Measurements from ENCODE around the gene CLSTN3.
"Not testable (repeated sequence)": the region's sequence is repeated elsewhere in the genome, so short reads cannot be mapped to it uniquely, and the experiment has no call there.

CLSTN3 gene

GRCh38 chr12:7103837-7104584 lies 26.2 kb upstream of the CLSTN3 start:
- DNase-seq (ENCODE audit: low read depth in 1 of 2, low spot score in 1 of 2), result no peak

- no peak for DNase-seq (ENCODE audit: low read depth in 1 of 2, low spot score in 1 of 2)
These were observed 24.1 kb upstream of the CLSTN3 start for GRCh38 chr12:7106082-7106481.

- not testable (repeated sequence) for DNase-seq (ENCODE audit: low read depth in 1 of 2, low spot score in 1 of 2)
These were observed 23.0 kb upstream of the CLSTN3 start for GRCh38 chr12:7107181-7107580.

- DNase-seq (ENCODE audit: low read depth in 1 of 2, low spot score in 1 of 2), result no peak
These were observed 22.6 kb upstream of the CLSTN3 start for GRCh38 chr12:7107636-7108002.

- peak; percentile 54 to 56 for DNase-seq (ENCODE audit: low read depth in 1 of 2, low spot score in 1 of 2)
These were observed 22.0 kb upstream of the CLSTN3 start for GRCh38 chr12:7108003-7108795.

GRCh38 chr12:7108796-7109571 lies 21.2 kb upstream of the CLSTN3 start, which contains the start of gene C1RL:
TSS of gene C1RL (minus strand) at chr12:7109214. CDS start at chr12:7109180, 34 bp downstream.
- peak; percentile 71 to 73 for DNase-seq (ENCODE audit: low read depth in 1 of 2, low spot score in 1 of 2)

GRCh38 chr12:7109572-7109920 lies 20.6 kb upstream of the CLSTN3 start:
- no peak for DNase-seq (ENCODE audit: low read depth in 1 of 2, low spot score in 1 of 2)

- no peak for DNase-seq (ENCODE audit: low read depth in 1 of 2, low spot score in 1 of 2)
These were observed 19.5 kb upstream of the CLSTN3 start for GRCh38 chr12:7110661-7111060.

DNA sequence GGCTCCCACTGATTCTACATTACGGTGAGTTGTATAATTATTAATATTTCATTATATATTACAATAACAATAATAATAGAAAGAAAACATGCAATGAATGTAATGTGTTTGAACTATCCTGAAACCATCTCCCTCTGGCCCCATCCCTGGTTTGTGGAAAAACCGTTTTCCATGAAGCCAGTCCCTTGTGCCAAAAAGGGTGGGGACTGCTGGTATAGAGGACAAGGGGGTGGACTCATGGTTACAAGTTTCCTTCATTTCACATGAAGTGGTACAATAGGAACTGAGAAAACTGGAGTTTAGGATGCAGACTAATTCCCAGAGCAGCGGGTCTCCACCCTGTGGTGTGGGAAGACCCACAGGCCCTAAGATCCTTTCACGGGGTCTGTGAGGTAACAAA lies 18.1 kb upstream of the CLSTN3 start:
- no peak for DNase-seq (ENCODE audit: low read depth in 1 of 2, low spot score in 1 of 2)

GRCh38 chr12:7113389-7113871 lies 16.7 kb upstream of the CLSTN3 start:
- no peak for DNase-seq (ENCODE audit: low read depth in 1 of 2, low spot score in 1 of 2)

DNA sequence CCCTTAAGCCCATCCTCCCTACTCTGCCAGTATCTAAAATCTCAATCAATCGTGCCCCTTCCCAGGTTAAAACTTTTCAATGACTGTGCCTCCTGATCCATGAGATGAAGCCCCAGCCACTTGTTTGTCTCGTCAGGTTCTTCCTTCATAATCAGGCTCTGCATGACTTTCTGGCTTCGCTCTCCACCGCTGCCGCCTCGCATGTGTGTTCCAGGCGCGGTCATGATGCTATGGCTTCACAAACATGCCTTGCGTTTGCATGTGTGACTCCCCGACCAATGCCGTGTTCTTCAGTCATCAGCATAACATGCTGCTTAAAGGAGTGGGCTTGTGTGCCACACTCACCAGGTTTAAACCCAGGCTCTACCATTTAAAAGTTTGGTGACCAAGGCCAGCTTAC lies 16.2 kb upstream of the CLSTN3 start:
- DNase-seq (ENCODE audit: low read depth in 1 of 2, low spot score in 1 of 2), result no peak

- DNase-seq (ENCODE audit: low read depth in 1 of 2, low spot score in 1 of 2), result no peak
These were observed 15.3 kb upstream of the CLSTN3 start for GRCh38 chr12:7114851-7115250.

DNA sequence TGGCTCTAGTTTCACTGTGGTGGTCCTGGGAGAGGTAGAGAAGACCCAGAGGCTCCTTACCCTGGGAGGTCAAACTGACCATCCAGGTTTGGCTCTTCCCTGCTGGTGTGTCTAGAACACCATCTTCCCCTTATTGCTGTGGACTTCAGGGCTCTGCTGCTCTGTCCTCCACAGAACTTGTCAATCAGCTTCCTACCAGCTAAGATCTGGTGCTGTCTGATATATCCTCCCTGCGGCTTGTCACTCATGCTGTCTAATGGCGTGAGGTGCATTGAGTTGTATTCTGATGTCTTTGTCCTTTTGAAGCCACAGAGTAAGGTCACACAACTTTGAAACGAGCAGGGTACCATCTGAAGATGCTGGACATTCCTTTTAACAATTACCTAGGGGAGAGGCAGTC lies 14.0 kb upstream of the CLSTN3 start:
- DNase-seq (ENCODE audit: low read depth in 1 of 2, low spot score in 1 of 2), result no peak

- no peak for DNase-seq (ENCODE audit: low read depth in 1 of 2, low spot score in 1 of 2)
These were observed 13.3 kb upstream of the CLSTN3 start for GRCh38 chr12:7116916-7117315.

DNA sequence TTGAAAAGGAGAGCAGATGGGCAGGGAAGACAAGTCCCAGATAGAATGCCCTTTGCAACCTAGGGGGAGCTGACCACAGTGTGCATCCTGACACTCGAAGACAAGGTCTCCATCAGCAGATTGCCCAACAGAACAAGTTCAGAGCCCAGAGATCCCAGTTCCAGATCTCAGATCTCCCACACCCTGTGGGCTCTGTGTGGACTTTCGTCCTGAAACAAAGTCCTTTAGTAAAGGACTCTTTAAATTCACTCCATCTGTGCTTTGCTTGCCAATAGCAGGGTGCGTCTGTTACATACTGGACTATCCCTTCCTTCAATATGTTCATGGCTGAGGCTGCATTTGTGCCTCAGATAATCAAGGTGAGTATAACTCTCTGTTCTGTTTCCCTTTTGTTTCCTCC lies 12.5 kb upstream of the CLSTN3 start:
- no peak for DNase-seq (ENCODE audit: low read depth in 1 of 2, low spot score in 1 of 2)

GRCh38 chr12:7118881-7119280 lies 11.3 kb upstream of the CLSTN3 start:
- DNase-seq (ENCODE audit: low read depth in 1 of 2, low spot score in 1 of 2), result no peak

DNA sequence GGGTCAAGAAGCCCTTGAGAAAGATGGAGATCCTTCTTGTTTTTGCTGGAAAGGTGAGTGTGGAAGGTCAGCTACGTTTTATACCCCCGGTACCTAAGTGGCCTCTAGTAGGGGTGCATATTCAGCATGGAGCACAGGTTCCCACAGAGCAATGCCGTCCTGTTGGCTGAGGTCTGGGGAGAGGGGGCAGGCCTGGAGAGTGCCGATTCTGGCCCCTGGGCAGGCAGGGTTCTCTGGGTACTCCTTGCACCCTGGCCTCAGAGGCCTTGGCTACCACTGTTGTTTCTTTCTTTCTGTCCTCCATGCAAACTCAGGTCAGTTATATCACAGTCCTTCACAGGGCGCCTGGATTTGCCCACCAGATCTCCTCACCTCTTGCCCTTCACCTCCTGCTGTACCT lies 10.0 kb upstream of the CLSTN3 start:
- no peak for DNase-seq (ENCODE audit: low read depth in 1 of 2, low spot score in 1 of 2)

- DNase-seq (ENCODE audit: low read depth in 1 of 2, low spot score in 1 of 2), result no peak
These were observed 8.8 kb upstream of the CLSTN3 start for GRCh38 chr12:7121324-7121723.

- no peak for DNase-seq (ENCODE audit: low read depth in 1 of 2, low spot score in 1 of 2)
These were observed 7.1 kb upstream of the CLSTN3 start for GRCh38 chr12:7122811-7123769.

GRCh38 chr12:7123806-7124522 lies 6.2 kb upstream of the CLSTN3 start:
- no peak for DNase-seq (ENCODE audit: low read depth in 1 of 2, low spot score in 1 of 2)

Data from activated T-helper 1 cell treated with anti-CD3 and anti-CD28 coated beads, Interleukin-2, amount 50 U/mL, for 16 hours (primary cell).